SK-N-SH (cell line): ENCODE measurements around the gene HBP1.

Experiments
- EZH2phosphoT487 ChIP-seq: fragments of 200-600 bp; sonication (generic); IDR thresholded peaks from 2 replicates; pipeline ENCODE4 v1.6.1; 2017; ENCODE audit warnings: low read depth, mixed run types, mild to moderate bottlenecking, antibody characterized with exemption, moderate library complexity, borderline replicate concordance
- FOXJ3 ChIP-seq: sonication (generic); formaldehyde crosslinking; IDR thresholded peaks from 2 replicates; pipeline ENCODE4 v1.5.1; 2020; ENCODE audit warnings: mild to moderate bottlenecking, missing genetic modification reagents
- JUND ChIP-seq: IDR thresholded peaks from 2 replicates; pipeline ENCODE4 v1.4.0; 2012
- TF ChIP-seq, protein P1 (sequence below): IDR thresholded peaks from 2 replicates; pipeline ENCODE4 v1.6.1; 2012; ENCODE audit warnings: mild to moderate bottlenecking, low read depth, low read length, moderate library complexity
- TF ChIP-seq, protein P2 (sequence below): fragments of 200-600 bp; sonication (generic); IDR thresholded peaks from 2 replicates; pipeline ENCODE4 v1.6.1; 2017; ENCODE audit warnings: antibody characterized with exemption, mild to moderate bottlenecking, moderate library complexity

DNA sequence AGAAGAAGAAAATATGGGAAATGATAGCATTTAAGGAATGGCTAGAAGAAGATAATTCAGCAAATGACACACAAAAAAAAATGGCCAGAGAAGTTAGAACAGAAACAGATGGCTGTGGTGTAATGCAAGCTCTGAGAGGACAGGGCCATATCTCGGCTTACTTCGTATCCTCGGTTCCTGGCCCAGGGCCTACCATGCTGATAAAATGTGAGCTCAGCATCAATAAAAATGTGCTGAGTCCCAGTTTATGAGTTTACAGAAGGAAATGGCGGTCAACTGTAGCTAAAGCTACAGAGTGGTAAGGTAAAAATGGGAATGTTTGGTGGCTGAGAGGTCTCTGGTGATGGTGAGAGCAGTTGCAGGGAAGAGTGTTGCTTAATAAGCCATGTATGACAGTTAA is 40.8 kb downstream of the HBP1 start:
- TF ChIP-seq, protein P1, sequence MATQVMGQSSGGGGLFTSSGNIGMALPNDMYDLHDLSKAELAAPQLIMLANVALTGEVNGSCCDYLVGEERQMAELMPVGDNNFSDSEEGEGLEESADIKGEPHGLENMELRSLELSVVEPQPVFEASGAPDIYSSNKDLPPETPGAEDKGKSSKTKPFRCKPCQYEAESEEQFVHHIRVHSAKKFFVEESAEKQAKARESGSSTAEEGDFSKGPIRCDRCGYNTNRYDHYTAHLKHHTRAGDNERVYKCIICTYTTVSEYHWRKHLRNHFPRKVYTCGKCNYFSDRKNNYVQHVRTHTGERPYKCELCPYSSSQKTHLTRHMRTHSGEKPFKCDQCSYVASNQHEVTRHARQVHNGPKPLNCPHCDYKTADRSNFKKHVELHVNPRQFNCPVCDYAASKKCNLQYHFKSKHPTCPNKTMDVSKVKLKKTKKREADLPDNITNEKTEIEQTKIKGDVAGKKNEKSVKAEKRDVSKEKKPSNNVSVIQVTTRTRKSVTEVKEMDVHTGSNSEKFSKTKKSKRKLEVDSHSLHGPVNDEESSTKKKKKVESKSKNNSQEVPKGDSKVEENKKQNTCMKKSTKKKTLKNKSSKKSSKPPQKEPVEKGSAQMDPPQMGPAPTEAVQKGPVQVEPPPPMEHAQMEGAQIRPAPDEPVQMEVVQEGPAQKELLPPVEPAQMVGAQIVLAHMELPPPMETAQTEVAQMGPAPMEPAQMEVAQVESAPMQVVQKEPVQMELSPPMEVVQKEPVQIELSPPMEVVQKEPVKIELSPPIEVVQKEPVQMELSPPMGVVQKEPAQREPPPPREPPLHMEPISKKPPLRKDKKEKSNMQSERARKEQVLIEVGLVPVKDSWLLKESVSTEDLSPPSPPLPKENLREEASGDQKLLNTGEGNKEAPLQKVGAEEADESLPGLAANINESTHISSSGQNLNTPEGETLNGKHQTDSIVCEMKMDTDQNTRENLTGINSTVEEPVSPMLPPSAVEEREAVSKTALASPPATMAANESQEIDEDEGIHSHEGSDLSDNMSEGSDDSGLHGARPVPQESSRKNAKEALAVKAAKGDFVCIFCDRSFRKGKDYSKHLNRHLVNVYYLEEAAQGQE, result no peak
- TF ChIP-seq JUND (no peak), FOXJ3 (CRISPR knock-in tag) (no peak), EZH2phosphoT487 (no peak)
- TF ChIP-seq, protein P2, sequence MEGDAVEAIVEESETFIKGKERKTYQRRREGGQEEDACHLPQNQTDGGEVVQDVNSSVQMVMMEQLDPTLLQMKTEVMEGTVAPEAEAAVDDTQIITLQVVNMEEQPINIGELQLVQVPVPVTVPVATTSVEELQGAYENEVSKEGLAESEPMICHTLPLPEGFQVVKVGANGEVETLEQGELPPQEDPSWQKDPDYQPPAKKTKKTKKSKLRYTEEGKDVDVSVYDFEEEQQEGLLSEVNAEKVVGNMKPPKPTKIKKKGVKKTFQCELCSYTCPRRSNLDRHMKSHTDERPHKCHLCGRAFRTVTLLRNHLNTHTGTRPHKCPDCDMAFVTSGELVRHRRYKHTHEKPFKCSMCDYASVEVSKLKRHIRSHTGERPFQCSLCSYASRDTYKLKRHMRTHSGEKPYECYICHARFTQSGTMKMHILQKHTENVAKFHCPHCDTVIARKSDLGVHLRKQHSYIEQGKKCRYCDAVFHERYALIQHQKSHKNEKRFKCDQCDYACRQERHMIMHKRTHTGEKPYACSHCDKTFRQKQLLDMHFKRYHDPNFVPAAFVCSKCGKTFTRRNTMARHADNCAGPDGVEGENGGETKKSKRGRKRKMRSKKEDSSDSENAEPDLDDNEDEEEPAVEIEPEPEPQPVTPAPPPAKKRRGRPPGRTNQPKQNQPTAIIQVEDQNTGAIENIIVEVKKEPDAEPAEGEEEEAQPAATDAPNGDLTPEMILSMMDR, result no peak
